Measurements from ENCODE around the gene FARS2.

The FARS2 gene

DNA sequence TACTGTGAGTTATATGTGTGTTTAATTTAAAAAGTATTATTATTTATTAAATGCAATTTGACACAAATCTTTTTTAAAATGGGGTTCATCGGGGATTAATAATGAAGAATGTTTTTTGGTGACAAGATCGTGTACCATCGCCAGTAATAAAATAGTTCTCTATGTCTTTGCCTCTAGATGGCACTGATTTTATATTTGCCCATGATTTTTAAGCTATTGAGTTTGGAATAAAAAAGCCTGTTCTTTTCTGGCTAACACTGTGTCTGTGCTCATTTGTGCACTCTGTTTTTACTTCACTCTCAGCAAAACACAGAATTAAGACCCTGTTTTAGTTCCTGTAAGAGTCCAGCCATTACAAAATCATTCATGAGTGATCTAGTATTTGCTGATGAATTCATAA, 127.0 kb downstream of the FARS2 start:
- no peak for DNase-seq

DNA sequence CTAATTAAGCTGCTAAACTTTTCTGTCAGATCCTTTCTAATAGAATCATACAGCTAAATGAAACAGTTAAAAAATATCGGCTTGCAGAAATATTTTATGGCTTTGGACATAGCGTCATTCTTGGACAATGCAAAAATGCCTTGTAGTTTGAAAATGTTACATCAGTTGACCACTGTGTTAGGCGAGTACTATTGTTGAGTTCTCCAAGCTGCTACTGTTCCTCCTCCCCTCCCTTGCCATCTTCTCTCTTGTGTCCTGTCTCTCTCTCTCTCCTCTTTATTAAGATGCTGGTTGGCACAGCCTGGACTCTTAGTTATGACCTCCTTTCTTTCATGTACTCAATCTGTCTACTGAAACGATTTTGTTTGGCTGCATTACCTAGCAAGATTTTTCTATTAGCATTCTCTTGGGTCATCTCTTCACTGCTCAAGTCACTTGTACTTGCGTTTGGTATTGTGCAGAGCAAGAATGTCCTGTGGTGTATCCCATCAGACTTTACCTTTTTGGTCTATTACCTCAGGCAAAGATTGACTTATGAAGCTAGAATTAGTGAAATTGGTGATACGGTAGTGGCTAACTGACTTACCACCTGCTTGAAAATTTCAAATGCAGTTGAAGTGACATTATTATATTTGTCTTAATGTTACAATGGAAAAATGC, 127.9 kb downstream of the FARS2 start:
- DNase-seq, result no peak

DNA sequence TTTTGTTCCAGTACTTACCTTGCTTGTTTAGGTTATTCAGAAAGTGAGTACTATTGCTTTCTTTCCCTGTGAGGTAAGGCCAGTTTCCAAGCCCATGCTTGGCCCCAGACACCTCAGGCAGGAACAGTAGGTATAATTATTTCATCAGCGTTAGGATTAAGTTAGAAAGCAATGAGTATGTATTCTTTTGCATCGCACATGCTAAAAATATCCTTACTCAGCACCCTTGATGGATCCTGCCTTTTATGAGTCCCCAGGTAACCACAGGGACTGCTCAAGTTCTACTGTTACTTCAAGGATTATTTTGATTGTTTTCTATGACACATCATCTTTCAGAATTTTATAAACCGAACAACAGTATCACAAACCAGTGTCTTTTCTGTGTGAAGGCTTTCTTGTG, 128.9 kb downstream of the FARS2 start:
- no peak for DNase-seq

DNA sequence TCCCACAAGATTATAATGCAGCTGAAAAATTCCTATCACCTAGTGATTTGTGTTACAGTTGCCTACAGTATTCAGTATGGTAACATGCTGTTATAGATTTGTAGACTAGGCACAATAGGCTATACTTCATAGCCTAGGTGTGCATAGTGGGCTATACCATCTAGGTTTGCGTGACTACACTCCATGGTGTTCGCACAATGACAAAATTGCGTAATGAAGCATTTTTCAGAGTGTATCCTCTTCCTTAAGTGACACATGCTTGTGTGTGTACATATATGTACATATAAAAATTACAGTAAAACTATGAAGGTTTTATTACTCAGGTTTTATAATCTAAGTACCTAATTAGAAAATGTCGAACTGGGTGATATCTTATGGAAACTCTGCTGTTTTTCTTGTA, 133.0 kb downstream of the FARS2 start:
- no peak for DNase-seq

DNA sequence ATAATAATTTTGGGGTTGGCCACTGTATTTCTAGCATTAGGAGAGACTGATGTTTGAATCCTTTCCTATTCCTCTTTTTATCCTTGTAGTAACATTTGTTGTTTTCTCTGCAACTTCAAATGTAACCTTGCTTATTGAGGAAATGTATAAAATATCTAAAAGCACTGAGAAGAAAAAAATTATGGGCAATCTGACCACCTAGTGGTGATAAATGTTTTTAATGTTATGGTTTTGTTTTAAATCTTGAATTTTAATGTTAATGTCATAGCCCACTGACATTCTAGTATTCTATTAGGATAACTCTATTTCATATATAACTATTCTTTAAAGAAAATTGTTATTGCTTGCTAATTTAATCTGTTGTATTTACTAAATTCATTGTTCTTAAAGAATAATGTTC, 134.4 kb downstream of the FARS2 start:
- DNase-seq, result no peak

DNA sequence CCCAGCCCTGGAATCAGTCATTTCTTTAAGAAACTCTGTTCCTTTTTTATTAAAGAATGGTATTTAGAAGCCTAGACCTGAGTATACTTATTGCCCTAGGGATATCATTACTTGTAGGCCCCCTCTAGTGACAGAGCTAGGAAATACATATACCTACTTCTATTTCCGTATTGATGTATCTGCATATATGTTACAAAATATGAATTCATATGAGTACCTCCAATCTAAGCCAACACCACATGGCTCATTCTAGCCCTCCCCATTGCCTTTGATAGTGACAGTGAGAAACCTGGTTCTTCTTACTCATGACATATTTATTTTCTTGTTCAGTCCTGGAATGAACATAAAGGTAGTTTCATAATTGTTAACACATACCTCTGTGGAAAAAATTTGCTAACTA, 137.2 kb downstream of the FARS2 start:
- DNase-seq, result peak; percentile 1

DNA sequence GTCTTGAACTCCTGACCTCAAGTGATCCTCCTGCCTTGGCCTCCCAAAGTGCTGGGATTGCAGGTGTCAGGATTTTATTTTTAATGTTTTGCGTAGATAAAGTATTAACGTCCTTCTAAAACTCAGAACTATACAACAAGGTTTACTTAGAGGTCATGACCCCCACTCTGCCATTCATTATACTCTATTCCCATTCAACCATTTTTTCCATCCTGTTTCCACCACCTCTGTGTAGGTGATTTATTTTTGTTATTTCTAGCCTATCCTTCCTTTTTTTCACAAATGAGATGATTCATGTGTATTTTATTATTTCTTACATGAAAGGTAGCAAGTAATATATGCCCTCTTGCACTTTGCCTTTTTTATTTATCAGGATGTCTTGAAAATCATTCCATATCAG, 138.1 kb downstream of the FARS2 start:
- DNase-seq, result no peak

DNA sequence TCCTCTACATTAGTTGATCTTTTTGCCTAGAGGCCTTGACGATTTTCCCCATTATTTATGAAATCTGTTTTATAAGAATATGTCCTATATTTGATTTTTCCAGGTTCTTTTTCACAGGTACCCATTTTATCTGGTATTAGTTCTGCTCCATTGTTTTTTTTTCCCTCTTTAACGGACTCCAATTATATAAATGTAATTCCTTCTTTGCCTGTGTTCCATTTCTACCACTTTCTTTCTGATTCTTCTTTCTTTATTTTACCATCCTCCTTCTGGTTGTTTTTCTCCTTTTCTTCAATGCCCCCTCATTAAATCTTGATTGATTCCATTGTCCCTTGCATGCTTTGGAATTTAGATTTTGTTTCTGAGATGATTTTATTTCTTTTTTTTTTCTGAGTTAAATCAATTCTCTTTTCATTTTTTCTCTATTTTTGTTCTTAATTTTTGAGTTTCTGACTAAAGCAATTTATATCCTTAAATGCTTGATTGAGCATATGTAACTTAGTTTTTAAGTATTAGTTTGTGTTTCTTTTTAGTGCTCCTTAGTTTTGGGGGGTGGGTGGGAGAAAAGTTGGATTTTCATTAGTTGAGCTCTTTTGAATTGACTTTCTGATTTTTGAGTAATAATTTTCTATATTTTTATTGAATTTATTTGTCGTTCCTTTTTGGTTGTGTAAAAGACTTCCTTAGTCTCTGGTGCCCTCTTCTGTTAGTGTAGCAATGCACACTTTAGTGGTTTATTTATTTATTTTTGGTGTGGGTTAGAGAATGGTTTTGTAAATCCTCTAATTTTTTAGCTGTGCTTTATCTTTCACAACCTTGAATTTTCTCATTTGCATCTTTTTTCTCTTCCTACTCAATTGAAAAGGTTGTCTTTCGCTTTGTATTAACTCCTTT, 140.8 kb downstream of the FARS2 start:
- peak; percentile 0 for DNase-seq

DNA sequence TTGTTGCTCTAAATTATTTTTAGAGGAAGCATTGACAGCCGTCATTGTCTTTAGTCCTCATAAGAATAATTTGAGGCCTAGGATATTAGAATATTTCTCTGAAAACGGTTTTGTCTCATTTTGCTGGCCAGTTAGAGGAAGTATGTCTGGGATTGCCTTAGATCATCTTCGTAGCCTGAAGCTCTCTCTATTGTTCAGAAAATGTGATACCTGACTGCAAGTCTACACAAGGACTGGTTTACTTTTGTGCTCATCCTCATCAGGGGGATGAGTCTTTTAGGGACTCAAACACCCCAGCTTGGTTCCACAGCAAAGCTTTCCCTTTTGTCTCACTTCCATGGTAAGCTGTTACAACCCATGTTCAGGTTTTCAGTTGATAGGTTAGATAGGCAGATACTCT, 141.8 kb downstream of the FARS2 start:
- DNase-seq, result no peak

DNA sequence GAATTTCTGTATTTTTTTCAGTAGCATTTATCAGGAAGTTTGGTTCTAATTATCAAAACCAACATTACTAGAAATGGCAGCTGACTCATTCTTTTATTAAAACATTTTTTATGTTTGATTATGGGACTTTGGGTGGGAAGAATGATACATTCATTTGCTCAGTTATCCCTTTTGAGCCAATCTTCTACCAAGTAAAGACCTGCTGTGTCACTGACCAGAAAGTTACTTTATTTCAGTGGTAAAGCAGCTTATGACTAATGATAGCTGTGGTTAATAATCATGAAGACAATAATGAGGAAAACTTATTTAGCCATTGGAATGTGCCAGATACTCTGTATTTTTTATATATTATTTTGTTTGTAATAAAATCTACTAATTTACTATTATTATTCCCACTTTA, 142.3 kb downstream of the FARS2 start:
- DNase-seq, result no peak

DNA sequence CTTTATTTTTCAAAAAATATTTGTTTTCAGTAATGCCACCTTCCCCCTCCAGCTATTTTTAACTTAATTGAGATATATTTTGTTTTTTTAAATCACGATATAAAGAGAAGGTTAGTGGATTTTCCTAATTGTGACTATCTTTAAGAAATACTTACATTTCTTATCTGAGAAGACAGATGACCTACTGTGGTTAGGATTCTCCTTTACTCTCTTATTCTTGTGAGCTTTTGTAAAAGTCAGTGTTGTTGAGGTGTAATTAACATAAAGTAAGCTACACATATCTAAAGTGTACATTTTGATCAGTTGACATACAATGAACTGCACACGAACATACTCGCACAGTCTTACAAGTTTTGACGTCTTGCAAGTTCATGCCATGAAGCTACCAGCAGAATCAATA, 144.7 kb downstream of the FARS2 start:
- DNase-seq, result no peak

DNA sequence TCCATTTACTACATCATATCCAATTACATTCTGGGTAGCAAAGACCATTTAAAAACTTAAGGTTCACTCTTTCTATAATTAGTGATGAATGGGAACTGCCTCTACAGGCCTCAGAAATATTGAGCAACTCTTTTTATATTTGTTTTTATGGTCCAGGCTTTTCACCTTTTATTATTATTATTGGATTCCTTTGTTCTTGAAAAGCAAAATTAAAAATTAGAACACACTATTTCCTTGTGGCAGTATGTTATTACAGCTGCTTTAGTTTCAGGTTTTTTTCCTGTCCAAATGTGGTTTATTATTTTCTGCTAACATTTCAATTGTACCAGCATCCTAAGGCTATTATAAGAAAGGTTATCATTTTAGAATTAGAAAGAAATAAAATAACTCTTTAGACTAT, 150.1 kb downstream of the FARS2 start:
- no peak for DNase-seq

DNA sequence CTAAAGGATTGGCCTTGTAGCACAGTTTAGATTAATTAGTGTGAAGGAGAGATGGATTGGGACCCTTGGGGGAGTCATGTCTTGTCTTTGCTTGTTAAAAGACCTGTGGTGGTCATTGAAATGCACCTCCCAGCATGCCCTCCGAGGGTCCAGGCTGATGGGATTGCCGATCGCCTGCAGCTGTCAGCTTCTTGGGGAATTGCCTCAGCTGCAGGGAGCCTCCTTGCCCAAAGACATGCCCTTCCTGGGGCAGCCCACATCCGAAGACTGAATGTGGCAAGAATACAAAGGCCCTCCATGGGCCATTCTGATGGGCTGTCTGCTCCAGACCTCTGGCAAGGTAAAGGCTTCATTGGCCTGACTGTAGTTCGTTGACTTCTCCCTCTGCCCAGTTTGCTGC, 150.7 kb downstream of the FARS2 start:
- DNase-seq, result no peak

DNA sequence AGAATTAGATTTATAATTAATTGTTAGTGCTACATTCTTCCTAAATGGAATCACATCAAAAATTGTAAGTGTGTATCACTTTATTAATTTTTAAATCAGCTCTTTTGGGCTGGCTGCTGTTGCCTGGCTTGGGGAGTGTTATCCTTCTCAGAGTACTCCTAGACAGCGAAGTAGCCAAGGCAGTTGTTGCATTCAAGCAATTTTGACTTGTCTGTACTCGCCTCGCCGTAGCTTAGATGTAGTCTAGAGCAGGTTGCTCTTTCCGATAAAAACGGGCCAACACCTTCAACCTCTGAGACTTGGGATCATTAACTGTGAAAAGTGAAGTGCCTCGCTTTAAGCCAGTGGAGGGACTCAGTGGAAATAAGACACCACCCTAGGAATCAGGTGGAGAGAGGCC, 151.3 kb downstream of the FARS2 start:
- DNase-seq, result no peak

DNA sequence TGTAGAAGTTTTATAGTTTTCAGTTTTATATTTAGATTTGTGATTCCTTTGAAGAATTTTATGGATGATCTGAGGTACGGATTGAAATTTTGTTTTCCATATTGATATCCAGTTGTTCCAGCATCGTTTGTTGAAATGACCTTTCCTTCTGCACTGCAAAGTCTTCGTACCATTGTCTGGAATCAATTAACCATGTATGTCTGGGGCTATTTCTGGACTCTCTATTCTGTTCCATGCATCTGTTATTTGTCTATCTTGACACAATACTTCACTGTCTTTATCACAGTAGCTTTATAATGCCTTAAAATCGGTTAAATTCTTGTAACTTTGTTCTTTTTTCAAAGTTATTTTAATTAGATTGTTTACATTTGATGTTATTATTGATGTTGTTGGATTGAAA, 154.9 kb downstream of the FARS2 start:
- no peak for DNase-seq

DNA sequence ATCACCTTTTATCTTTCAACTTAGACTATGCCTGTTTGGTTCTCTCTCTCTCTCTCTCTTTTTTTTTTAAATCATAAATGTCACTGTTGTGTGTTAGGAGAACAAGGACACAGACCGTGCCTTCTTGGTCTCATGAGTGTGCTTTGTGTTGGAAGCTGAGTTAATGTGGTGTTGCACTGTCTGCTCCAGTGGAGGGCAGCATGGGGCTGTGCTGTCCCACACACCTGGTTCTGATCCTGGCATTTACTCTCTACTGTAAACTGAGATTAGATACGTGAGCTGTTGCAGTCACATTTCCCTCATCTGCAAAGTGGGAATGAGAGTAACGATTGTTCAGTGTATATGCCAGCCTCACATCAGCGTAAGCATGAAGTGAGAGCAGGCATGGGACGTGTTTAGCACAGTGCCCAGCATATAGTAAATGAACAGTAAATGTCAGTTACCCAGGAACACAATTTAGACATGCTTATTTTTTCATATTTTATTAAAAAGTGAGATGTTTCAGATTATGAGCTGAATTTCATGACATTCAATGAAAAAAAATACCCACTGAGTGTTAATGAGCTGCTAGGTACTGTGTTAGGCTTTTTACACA, 161.1 kb downstream of the FARS2 start:
- peak; percentile 36 for DNase-seq

DNA sequence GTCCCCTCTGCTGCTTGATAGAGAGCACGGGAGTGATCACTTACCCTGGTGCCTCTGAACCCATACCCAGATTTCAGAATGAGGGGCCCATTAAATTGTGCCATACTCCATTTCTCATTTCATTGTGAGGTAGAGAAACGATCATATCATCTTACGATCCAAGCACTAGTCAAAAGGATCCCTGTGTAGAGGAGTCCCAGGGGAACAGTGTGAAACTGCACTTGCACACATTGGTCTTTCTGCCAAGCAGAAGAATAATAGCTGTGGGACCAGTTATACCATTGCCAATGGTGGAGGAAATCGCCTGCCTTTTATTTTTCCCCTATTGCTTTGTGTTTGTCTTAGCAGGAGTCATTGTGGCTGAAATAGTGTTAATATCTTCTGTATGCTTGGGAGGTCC, 161.9 kb downstream of the FARS2 start:
- DNase-seq, result peak; percentile 42

DNA sequence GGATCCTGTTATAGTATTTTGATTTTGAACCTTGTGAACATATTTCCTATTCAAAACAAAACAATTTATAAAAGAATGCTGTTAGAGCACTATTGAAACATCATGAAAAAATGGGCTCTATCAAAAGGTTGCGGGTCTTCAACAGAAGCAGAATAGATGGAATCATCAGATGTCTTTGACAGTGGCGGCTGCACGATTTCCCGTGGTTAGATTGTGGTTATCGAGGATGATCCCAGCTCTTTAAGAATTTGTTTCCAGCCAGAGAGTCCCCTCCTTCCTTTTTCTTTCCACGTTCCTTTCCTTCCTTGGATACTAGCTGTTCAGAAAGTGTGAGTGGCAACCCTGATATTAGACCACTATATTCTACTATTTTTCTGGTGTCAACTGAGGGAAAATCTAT, 163.4 kb downstream of the FARS2 start:
- no peak for DNase-seq

DNA sequence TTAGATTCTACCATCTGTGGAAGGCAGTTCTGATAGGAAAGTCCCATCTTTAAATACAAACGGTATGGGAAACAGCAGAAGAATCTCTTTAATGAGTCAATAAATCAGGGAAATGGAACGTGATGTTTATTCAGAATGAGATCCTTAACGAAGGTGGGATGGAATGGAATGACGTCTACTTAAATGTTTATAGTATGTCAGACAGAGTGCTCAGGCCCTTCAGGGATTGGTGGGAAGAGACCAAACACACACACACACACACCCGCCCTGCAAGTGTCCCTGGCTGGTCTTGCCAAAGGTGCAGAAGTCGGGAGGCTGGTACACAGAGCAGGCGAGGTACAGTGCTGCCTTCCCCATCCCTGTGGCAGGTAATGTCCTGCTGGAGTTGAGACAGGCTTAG, 164.0 kb downstream of the FARS2 start:
- no peak for DNase-seq

DNA sequence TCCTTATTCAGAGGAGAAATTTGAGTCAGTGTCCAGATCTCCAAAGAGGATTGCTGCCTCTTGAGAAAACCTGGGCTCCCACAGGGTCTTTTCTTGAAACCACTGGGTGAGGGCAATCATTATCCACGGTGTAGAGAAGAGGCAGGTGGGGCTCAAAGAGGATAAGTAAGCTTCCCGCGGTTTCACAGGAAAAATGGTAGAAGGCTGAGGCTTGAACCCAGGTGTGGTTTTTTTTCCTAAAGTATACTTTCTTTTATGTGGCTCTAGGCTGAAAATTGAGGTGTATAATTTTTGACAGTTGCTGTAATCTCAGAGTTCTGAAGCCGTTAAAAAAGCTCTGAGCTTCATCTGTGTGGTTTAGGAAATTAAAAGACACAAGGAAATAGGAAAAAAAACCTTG, 164.5 kb downstream of the FARS2 start:
- no peak for DNase-seq

DNA sequence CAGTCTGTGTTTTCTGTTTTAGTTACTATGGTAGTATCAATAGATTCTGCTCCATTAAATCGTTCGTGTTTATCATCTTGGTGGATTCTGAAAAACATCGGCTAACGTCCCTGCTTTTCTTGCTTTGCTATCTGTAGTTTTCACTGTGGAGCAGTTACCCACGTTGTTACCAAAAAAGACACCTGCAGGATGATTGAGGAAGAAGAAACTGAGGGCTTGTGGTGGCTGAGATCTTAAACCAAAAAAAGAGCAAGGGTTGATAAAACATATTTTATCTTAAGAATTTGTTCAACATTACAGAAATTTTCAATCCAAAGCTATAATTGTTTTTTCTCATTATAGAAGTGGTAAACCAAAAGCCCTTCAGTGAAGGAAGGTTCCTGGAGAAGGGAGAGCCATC, 166.3 kb downstream of the FARS2 start:
- DNase-seq, result no peak

DNA sequence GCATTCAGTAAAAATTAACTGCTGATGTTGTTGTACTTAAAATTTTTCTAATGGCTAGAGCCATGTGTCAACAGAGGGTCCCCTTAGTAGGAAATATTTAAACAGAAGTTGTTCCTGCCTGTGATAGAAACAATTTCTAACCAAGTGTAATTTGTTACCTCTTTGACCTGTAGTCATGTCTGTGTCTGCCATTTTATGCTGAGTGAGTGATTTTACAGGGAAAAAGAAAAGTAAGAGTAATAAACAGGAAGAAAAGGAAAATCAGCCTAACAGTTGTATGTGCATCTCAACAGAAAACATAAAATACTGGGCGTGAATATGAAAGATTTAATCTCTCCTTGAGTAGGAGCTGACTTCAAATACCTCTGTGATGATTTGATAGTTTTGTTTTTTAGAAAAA, 172.0 kb downstream of the FARS2 start:
- no peak for DNase-seq

DNA sequence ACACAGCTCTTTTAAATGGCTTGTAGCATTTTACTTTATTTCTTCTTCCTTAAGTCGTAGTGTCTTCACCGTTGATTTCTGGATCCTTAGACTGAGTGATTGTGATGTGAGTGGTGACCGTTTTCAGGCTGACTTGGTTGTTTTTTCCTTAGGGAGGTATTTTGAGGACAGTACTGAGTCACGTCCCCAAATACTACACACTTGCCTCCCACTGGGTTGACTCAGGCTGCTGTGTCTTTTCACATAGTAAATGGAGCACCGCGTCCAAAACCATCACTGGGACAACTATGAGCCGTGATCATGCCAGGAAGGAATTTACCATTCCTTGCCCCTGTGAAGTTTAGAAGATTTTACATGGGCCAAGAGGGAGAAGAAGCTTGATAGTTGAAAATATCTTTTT, 174.1 kb downstream of the FARS2 start:
- no peak for DNase-seq

DNA sequence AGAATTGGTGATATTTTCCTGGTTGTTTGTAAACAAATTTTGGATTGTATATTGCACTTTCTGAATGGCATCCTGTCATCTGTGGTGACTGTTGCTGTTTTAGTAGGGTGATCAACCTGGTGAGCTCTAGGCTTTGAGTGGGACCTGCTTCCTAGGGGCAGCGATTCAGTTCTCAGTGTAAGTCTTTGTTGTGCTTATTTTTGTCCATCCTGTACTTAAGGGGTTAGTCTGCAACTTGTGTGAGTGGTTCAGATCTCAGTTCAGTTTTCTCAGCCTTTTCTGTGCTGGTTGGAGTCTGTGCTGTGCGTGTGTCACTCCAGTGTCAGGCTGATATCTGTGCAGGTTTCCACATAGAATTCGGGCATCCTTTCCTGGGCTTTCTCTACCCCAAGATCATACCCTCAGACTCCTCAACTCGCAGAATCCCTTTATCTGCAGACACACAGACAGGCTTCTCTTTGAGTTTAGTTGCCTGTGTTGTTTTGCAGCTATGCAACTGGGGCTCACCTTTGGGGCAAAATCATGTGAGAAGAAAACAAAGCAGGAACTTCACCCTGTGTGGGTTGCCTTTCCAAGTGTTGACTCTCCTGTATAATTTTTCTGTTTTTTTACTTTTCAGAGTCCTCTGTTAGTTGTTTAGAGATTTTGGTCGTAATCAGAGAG, 177.7 kb downstream of the FARS2 start:
- no peak for DNase-seq

Measured in NCI-H1092 treated with DMSO at 0.1 percent for 48 hours (cell line).